ENCODE results near the gene RCVRN. TPM values are rescaled to one million over a fixed set of nuclear protein-coding genes. Genes with fewer than 3 reads are reported as not detected.

RCVRN gene
- total RNA-seq, 1 experiment from 2014 or later, result not detected

DNA sequence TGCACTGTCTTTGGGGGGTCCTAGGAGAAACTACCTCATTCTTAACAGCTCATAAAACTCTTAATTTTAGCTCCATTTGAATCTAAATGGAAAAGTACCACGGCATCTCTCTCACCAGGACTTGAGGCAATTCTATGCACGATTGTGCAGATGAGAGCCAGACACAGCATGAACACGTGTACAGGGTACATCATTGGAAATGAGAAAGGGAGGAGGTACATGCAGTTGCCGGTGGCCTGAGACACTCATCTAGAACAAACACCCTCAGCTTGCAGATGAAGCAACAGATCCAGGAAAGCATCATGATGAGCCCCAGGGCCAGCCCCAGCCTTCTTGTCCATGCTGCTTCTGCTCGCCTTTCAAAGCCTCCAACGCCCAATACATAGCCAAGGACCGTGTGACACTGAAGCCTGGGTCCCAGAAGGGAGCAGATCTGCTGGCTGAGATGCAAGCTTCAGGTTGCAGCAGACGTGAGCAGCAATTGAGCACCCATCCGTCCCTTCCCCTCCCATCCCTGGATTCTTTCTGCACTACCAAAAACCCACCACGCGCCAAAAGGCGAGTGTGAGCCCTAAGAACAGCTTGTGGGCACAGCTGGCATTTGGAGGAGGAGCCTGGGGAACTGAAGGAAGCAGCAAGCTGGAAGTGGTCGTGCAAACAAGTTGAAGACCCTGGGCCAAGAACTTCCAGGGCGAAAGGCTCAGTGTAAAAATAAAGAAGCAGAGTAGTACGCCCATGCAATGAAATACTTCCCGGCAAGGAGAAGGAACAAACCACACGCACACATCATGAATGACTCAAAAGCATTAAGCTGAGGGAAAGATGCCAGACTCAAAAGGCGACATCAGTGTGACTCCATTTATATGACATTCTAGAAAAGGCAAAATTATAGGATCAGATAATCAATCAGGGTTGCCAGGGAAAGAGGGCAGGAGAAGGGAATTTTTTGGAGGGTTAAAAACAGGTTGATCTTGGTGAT lies 7.3 kb upstream of the RCVRN start:
- Histone ChIP-seq H2BK120ac (ENCODE audit: low read depth, low read length, poor library complexity, severe bottlenecking) (no peak overlapping the region), H2AFZ (ENCODE audit: low read length) (no peak overlapping the region), H3K27me3 (ENCODE audit: insufficient read depth, low read length) (no peaks in the 10 kb centered on the region), H3K56ac (ENCODE audit: insufficient read length, low read depth, low read length) (no peak overlapping the region), H2AK5ac (ENCODE audit: insufficient read length, low read length) (no peak overlapping the region), H4K5ac (ENCODE audit: insufficient read length, low read depth, low read length) (no peak overlapping the region), H3K4me2 (ENCODE audit: insufficient read depth, insufficient read length, low read length) (no peak overlapping the region), H4K91ac (ENCODE audit: insufficient read length, low read depth, low read length) (no peak overlapping the region), H3K4me1 (ENCODE audit: insufficient read depth, low read length) (no peaks in the 10 kb centered on the region; the same call in 1 of the 2 replicates), H3K79me1 (ENCODE audit: insufficient read depth, low read depth, low read length, poor library complexity, severe bottlenecking) (no peaks in the 10 kb centered on the region), H2BK12ac (ENCODE audit: insufficient read length, low read depth, low read length) (no peak overlapping the region), H2BK15ac (ENCODE audit: low read depth, low read length) (no peak overlapping the region), H2BK20ac (ENCODE audit: low read depth, low read length, poor library complexity, severe bottlenecking) (no peak overlapping the region), H3K79me2 (ENCODE audit: insufficient read depth, low read length) (no peaks in the 10 kb centered on the region), H3K4ac (ENCODE audit: low read depth, low read length) (no peak overlapping the region), H3K23me2 (ENCODE audit: insufficient read length, low read depth, low read length, poor library complexity, severe bottlenecking) (no peaks in the 10 kb centered on the region), H4K20me1 (ENCODE audit: control insufficient read depth, insufficient read depth, insufficient read length) (no peaks in the 10 kb centered on the region), H3K9me3 (ENCODE audit: control insufficient read depth, low read depth, low read length) (no peaks in the 10 kb centered on the region), H4K8ac (replicated peaks; ENCODE audit: insufficient read length, low read depth, low read length) (no peak overlapping the region), H2BK5ac (ENCODE audit: insufficient read length, low read length) (no peak overlapping the region), H3K18ac (ENCODE audit: insufficient read length, low read depth, low read length) (no peak overlapping the region), H3K9ac (ENCODE audit: extremely low read depth, insufficient read length, low read length) (no peak overlapping the region), H3K23ac (ENCODE audit: insufficient read length, low read depth, low read length) (no peak overlapping the region), H3K27ac (ENCODE audit: insufficient read length, low read depth, low read length) (no peak overlapping the region), H3T11ph (ENCODE audit: low read length) (no peak overlapping the region), H3K14ac (ENCODE audit: insufficient read depth, low read length) (peak overlapping the region; percentile 41; the same call in 1 of the 2 replicates)
- no peak for TF ChIP-seq CTCF (conservative IDR thresholded peaks at IDR 0.05)
- no peaks in the 10 kb centered on the region; a peak in 1 of 7 replicates for H3K36me3 Mint-ChIP-seq (ENCODE audit: insufficient read depth in 1 of 3, low read depth in 3 of 3)
- no CpG with 5 or more reads among the region's 18 CpGs for WGBS (ENCODE audit: extremely low coverage, insufficient read length, low lambda C conversion rate)
- no peak for DNase-seq
- H3K4me1 Mint-ChIP-seq, result peaks cover 14 to 23% of the 10 kb centered on the region in 2 experiments
- H3K27me3 Mint-ChIP-seq (ENCODE audit: low read depth), result peaks cover 10% of the 10 kb centered on the region
- H3K9me3 Mint-ChIP-seq, result peaks cover 0 to 2% of the 10 kb centered on the region in 2 experiments; a peak in 2 of 5 replicates
- no peak overlapping the region for H3K27ac Mint-ChIP-seq
- H3K4me3 Mint-ChIP-seq, result no peak overlapping the region

Data from H9 (cell line).